GM20000 (cell line): ENCODE data around the gene CARD6.

Source experiments
- DNase-seq: peaks from one replicate; pipeline ENCODE4 v3.0.0; 2012; ENCODE audit warnings: low spot score
- TF ChIP-seq, protein P1 (sequence below): IDR thresholded peaks from 2 replicates; pipeline ENCODE4 v1.5.1; 2012; ENCODE audit warnings: mild to moderate bottlenecking, control low read depth; ENCODE audit errors: extremely low read depth, missing control alignments

Gene CARD6

DNA sequence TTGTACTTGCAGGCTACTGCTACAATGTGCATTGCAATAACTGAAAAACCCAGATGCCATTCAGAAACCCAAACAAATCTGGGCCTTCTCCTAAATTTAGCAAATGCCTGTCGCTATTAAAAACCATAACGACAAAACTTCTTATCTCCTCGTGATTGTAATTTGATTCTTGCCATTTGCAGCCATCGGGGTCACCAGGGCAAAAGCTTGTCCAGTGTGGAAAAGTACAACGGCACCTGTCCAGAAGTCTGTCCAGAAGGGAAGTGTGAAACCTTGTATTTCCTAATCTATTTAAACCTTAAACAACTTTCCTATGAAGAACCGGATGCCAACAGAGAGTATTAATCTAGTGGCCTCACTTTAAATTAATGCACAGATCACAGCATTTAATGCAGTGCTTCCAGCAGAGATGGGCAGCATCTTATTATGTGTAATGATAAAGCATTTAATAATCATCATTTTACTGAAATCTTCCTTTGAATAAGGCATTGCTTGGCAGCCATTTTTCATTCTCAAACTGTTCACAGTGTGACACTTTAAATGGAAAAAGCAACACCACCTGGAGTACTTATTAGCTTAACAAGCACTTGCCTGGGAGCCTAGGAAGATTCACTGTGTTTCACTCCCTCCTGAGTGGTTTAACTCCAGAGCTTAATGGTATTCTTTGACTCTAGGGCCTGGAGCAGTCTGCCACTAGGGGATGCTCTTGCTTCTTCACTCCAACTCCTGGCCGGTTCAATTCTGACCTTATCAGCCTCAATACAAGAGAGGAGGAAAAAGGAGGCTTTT is 63.2 kb downstream of the CARD6 start:
- TF ChIP-seq, protein P1, sequence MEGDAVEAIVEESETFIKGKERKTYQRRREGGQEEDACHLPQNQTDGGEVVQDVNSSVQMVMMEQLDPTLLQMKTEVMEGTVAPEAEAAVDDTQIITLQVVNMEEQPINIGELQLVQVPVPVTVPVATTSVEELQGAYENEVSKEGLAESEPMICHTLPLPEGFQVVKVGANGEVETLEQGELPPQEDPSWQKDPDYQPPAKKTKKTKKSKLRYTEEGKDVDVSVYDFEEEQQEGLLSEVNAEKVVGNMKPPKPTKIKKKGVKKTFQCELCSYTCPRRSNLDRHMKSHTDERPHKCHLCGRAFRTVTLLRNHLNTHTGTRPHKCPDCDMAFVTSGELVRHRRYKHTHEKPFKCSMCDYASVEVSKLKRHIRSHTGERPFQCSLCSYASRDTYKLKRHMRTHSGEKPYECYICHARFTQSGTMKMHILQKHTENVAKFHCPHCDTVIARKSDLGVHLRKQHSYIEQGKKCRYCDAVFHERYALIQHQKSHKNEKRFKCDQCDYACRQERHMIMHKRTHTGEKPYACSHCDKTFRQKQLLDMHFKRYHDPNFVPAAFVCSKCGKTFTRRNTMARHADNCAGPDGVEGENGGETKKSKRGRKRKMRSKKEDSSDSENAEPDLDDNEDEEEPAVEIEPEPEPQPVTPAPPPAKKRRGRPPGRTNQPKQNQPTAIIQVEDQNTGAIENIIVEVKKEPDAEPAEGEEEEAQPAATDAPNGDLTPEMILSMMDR = peak; percentile 96

DNA sequence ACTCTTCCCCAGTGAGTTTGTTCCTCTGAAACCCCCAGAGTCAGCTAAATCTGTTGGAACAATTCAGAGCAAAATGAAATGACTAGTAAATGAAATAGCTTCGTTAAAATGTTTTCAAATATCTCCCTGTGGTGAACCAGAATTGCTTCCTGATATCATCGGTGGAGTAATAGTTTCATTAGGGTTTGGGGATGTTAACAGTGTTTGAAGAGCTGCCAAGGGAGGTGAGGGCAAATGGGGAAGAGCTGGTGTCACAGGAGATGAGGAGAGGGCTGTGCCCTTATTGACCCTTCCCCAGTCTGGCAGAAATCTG is 63.8 kb downstream of the CARD6 start:
- TF ChIP-seq, protein P1 = no peak
- DNase-seq = no peak

More for the DNA sequence above, 63.2 kb downstream of the CARD6 start:
- peak; percentile 48 for DNase-seq

DNA sequence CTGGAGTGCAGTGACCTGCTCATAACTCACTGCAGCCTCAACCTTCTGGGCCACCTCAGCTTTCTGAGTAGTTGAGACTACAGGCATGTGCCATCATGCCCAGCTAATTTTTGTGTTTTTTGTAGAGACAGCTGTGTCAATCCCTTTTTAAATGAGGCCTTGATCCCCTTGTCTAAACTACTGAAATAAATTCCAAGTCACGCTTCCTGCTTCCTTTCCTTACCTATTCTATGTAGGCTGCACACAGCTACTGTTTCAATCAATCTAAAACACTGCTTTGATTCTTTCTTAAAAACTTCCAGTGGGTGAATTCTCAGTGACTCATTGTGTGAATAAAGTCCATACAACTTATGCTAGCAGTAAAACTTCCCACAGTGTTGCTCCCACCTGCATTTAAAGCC is 65.2 kb downstream of the CARD6 start:
- TF ChIP-seq, protein P1 = no peak
- DNase-seq = no peak

DNA sequence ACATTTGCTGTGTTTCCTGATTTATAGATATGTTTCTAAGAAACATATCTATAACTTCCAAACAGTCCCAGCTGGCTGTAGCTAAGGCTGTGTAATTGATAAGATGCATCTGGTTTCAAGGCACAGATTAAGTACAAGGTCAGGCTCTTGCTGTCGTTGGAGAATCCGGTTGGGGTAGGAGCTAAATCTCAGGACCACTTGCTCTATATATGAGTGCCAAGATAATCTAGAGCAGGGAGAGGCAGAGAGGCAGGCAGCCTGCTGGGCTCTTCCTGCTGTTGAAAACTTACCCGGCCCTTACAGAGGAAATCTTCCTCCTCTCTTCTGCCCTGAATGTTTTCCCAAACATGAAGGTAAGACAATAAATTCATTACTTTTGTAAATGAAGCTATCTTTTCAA is 68.1 kb downstream of the CARD6 start, which contains the start of gene C7:
Gene C7, plus strand, starts transcription at position 234 of the 400 bp plus-strand sequence. Its CDS starts 114 bp downstream, at position 348.
- TF ChIP-seq, protein P1 = no peak
- no peak for DNase-seq

DNA sequence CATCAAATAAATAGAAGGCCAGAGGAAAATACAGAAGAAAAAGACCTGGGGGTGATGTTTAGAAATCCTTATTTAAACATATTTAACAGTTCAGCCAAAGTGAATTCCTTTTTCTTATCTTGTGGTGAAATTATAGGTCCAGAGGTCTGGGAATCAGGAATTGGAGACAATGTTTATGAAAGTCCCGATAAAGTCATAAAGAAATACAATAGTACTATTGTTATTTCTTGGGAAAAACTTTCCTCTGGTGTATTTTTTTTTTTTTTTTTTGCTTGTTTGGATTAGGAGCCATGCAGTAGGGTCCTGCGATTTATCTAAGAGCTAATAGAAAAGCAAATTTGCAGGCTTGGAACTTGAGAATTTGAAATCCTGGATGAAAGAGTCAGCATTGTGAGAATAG is 68.6 kb downstream of the CARD6 start:
- no peak for DNase-seq
- TF ChIP-seq, protein P1 = no peak
